Neural progenitor cell (in vitro differentiated cells): ENCODE data around the gene PHEX. TPM values are rescaled to one million over a fixed set of nuclear protein-coding genes. Genes with fewer than 3 reads are reported as not detected.

Source experiments
- DNase-seq: peaks from one replicate; pipeline ENCODE4 v3.0.0-alpha.2; 2016; ENCODE audit warnings: low spot score
- H2AFZ ChIP-seq: fragments of 200-600 bp; sonication (generic); replicated peaks from 2 replicates; pipeline ENCODE4 v1.6.1; 2016; ENCODE audit warnings: antibody characterized with exemption
- H3F3A ChIP-seq: fragments of 200-600 bp; sonication (generic); 2 replicates; pipeline ENCODE4 v1.6.1; 2016; ENCODE audit warnings: antibody characterized with exemption, low read depth
- H3K27ac ChIP-seq: fragments of 200-600 bp; sonication (generic); 2 replicates; pipeline ENCODE4 v1.5.1; 2016; ENCODE audit warnings: mild to moderate bottlenecking
- H3K27me3 ChIP-seq: fragments of 200-600 bp; sonication (generic); 2 replicates; pipeline ENCODE4 v1.6.1; 2016; ENCODE audit warnings: mild to moderate bottlenecking, moderate library complexity
- H3K36me3 ChIP-seq: fragments of 200-600 bp; sonication (generic); 2 replicates; pipeline ENCODE4 v1.5.1; 2016
- H3K4me1 ChIP-seq: fragments of 200-600 bp; sonication (generic); 2 replicates; pipeline ENCODE4 v1.6.1; 2016; ENCODE audit warnings: mixed run types
- H3K4me2 ChIP-seq: fragments of 200-600 bp; sonication (generic); 2 replicates; pipeline ENCODE4 v1.6.1; 2016
- H3K4me3 ChIP-seq: fragments of 200-600 bp; sonication (generic); 2 replicates; pipeline ENCODE4 v1.5.1; 2016
- H3K79me2 ChIP-seq: fragments of 200-600 bp; sonication (generic); 2 replicates; pipeline ENCODE4 v1.6.1; 2016; ENCODE audit warnings: low read depth
- H3K9ac ChIP-seq: fragments of 200-600 bp; sonication (generic); 2 replicates; pipeline ENCODE4 v1.6.1; 2016
- H3K9me3 ChIP-seq: fragments of 200-600 bp; sonication (generic); 2 replicates; pipeline ENCODE4 v1.5.1; 2016; ENCODE audit warnings: low read depth
- H4K20me1 ChIP-seq: fragments of 200-600 bp; sonication (generic); 2 replicates; pipeline ENCODE4 v1.6.1; 2016; ENCODE audit warnings: low read depth
- H3K27ac Mint-ChIP-seq: 3 replicates; pipeline ENCODE4 v1.8.0; 2021; ENCODE audit warnings: mixed read lengths
- H3K27me3 Mint-ChIP-seq: 2 replicates; pipeline ENCODE4 v1.8.0; 2022; ENCODE audit warnings: low read depth, mild to moderate bottlenecking, inconsistent platforms, moderate library complexity, mixed read lengths; ENCODE audit not compliant: insufficient read depth
- H3K36me3 Mint-ChIP-seq: 3 replicates; pipeline ENCODE4 v1.8.0; 2021; ENCODE audit warnings: mixed read lengths
- H3K4me1 Mint-ChIP-seq: 3 replicates; pipeline ENCODE4 v1.8.0; 2021; ENCODE audit warnings: mixed read lengths
- H3K4me3 Mint-ChIP-seq: 3 replicates; pipeline ENCODE4 v1.8.0; 2021; ENCODE audit warnings: mild to moderate bottlenecking, moderate library complexity, mixed read lengths
- H3K9me3 Mint-ChIP-seq: 3 replicates; pipeline ENCODE4 v1.8.0; 2020; ENCODE audit warnings: mixed read lengths
- EZH2 ChIP-seq: fragments of 200-600 bp; sonication (generic); IDR thresholded peaks from 2 replicates; pipeline ENCODE4 v1.6.1; 2017; ENCODE audit warnings: antibody characterized with exemption, mild to moderate bottlenecking, moderate library complexity
- EZH2phosphoT487 ChIP-seq: fragments of 200-600 bp; sonication (generic); IDR thresholded peaks from 2 replicates; pipeline ENCODE4 v1.6.1; 2017; ENCODE audit warnings: antibody characterized with exemption
- total RNA-seq: library from RNA; depleted of rRNA; stranded (reverse); fragments of >200 nt; gene quantifications from 2 replicates; pipeline ENCODE4 v1.2.3, GENCODE V29; 2015; ENCODE audit warnings: low replicate concordance
- TF ChIP-seq, protein P1 (sequence below): fragments of 200-600 bp; sonication (generic); IDR thresholded peaks from 2 replicates; pipeline ENCODE4 v1.5.1; 2017; ENCODE audit warnings: antibody characterized with exemption, mild to moderate bottlenecking

PHEX gene
- total RNA-seq, 1 donor from 2014 or later: 0.07 TPM

DNA sequence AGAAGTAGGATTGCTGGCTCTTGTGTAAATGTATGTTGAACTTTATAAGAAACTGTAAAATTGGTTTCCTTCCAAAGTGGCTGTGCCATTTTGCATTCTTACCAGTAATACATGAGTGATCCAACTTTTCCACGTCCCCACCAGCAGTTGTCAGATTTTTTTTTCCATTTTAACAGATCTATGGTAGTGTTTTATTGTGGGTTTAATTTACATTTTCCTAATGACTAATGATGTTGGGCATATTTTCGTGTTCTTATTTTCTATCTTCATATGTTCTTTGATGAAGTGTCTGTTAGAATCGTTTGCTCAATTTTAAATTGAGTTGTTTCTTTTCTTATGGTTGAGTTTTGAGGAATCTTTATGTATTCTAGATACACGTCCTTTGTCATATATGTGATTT lies 56.2 kb downstream of the PHEX start:
- TF ChIP-seq, protein P1, sequence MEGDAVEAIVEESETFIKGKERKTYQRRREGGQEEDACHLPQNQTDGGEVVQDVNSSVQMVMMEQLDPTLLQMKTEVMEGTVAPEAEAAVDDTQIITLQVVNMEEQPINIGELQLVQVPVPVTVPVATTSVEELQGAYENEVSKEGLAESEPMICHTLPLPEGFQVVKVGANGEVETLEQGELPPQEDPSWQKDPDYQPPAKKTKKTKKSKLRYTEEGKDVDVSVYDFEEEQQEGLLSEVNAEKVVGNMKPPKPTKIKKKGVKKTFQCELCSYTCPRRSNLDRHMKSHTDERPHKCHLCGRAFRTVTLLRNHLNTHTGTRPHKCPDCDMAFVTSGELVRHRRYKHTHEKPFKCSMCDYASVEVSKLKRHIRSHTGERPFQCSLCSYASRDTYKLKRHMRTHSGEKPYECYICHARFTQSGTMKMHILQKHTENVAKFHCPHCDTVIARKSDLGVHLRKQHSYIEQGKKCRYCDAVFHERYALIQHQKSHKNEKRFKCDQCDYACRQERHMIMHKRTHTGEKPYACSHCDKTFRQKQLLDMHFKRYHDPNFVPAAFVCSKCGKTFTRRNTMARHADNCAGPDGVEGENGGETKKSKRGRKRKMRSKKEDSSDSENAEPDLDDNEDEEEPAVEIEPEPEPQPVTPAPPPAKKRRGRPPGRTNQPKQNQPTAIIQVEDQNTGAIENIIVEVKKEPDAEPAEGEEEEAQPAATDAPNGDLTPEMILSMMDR: no peak
- no peak for TF ChIP-seq EZH2
- TF ChIP-seq EZH2phosphoT487: no peak
- Mint-ChIP-seq H3K4me3 (no peak overlapping the region), H3K27ac (no peak overlapping the region), H3K36me3 (no peaks in the 10 kb centered on the region), H3K27me3 (no peaks in the 10 kb centered on the region), H3K4me1 (no peaks in the 10 kb centered on the region), H3K9me3 (peaks cover 2% of the 10 kb centered on the region)
- Histone ChIP-seq H4K20me1 (no peaks in the 10 kb centered on the region), H3K4me2 (no peak overlapping the region), H3K9me3 (peaks cover 4% of the 10 kb centered on the region), H3K4me3 (no peak overlapping the region), H3K4me1 (no peaks in the 10 kb centered on the region), H3K27ac (no peak overlapping the region), H3K27me3 (no peaks in the 10 kb centered on the region), H3F3A (no peaks in the 10 kb centered on the region), H2AFZ (no peak overlapping the region), H3K79me2 (no peaks in the 10 kb centered on the region), H3K36me3 (no peaks in the 10 kb centered on the region), H3K9ac (no peak overlapping the region)
- no peak for DNase-seq

DNA sequence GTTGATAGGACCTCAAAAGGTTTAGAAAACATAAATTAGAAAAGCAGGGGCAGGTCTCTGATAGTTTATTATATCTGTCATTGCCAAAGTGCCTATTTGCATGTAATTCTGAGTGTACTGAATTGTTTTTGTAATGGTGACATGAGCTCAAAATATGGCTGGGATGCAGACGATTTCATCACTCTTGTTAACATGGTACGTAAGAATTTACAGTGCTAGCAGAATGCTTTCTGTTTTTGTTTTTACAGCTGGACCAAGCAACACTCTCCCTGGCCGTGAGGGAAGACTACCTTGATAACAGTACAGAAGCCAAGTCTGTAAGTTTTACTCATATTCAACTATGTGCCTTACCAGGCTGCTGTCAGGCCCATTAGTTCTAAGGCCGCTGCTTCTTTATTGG lies 58.1 kb downstream of the PHEX start:
- Histone ChIP-seq H3K27ac (no peak overlapping the region), H3K4me1 (peaks cover 10% of the 10 kb centered on the region), H3K79me2 (no peaks in the 10 kb centered on the region), H4K20me1 (no peaks in the 10 kb centered on the region), H3K36me3 (no peaks in the 10 kb centered on the region), H3F3A (peaks cover 4% of the 10 kb centered on the region), H3K9ac (no peak overlapping the region), H2AFZ (no peak overlapping the region), H3K27me3 (no peaks in the 10 kb centered on the region), H3K9me3 (peaks cover 4% of the 10 kb centered on the region), H3K4me3 (no peak overlapping the region), H3K4me2 (no peak overlapping the region)
- no peak overlapping the region for H3K27ac Mint-ChIP-seq
- TF ChIP-seq, protein P1: no peak
- TF ChIP-seq EZH2 (no peak), EZH2phosphoT487 (no peak)
- H3K4me3 Mint-ChIP-seq: no peak overlapping the region
- H3K9me3 Mint-ChIP-seq: peaks cover 2% of the 10 kb centered on the region
- H3K27me3 Mint-ChIP-seq: no peaks in the 10 kb centered on the region
- peaks cover 7% of the 10 kb centered on the region for H3K4me1 Mint-ChIP-seq
- H3K36me3 Mint-ChIP-seq: no peaks in the 10 kb centered on the region
- no peak for DNase-seq

DNA sequence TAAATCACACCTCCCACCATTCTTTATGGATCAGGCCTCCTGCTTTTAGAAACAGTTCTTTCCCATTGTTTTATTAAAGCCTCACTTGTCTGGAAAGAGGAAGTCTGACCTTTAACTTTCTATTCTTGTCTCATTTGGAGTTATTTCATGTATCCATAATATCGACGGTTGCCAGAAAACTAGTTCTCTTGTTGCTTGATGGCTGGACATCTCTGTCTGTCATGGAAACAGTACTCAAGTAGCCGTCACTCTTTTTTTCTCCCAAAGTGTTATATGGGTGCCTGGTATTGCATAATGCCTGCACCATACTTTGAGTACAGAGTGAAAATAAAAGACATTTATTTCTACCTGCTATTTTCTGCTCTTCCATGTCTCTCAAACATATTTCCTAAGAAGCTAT lies 61.4 kb downstream of the PHEX start:
- H3K27me3 ChIP-seq: no peaks in the 10 kb centered on the region
- H3K36me3 ChIP-seq: no peaks in the 10 kb centered on the region
- peaks cover 2% of the 10 kb centered on the region for H3K9me3 Mint-ChIP-seq
- H3K4me3 Mint-ChIP-seq: no peak overlapping the region
- H4K20me1 ChIP-seq: no peaks in the 10 kb centered on the region
- H3K27me3 Mint-ChIP-seq: peaks cover 2% of the 10 kb centered on the region
- H3K79me2 ChIP-seq: no peaks in the 10 kb centered on the region
- H3K4me3 ChIP-seq: no peak overlapping the region
- peaks cover 9% of the 10 kb centered on the region for H3F3A ChIP-seq
- no peaks in the 10 kb centered on the region for H3K36me3 Mint-ChIP-seq
- H3K27ac Mint-ChIP-seq: no peak overlapping the region
- peaks cover 19% of the 10 kb centered on the region for H3K4me1 ChIP-seq
- H3K27ac ChIP-seq: no peak overlapping the region
- TF ChIP-seq EZH2 (no peak), EZH2phosphoT487 (no peak)
- TF ChIP-seq, protein P1: no peak
- no peak overlapping the region for H2AFZ ChIP-seq
- peaks cover 4% of the 10 kb centered on the region for H3K9me3 ChIP-seq
- H3K9ac ChIP-seq: no peak overlapping the region
- no peak overlapping the region for H3K4me2 ChIP-seq
- DNase-seq: no peak
- peaks cover 10% of the 10 kb centered on the region for H3K4me1 Mint-ChIP-seq

DNA sequence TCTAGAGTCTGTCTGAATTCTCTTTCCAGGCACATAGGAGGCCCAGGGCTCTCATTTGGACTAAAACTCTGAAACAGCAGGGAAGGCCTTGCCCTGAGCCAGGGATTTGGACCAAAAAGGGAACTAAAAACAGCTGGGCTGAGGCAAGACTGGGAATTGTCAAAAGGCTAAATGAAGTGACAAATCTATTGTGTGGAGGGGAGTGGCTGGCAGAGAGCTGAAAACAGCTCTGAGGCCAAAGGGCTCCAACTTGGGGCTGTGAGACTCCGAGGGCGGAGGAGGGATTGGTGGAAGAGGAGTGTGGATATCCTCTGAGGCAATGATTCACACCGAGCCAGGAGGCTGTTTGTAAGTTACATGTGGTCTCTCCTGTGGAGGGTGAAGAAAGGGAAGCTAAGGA lies 63.2 kb downstream of the PHEX start:
- TF ChIP-seq, protein P1: no peak
- TF ChIP-seq EZH2: no peak
- no peak for TF ChIP-seq EZH2phosphoT487
- no peak overlapping the region for H3K4me3 Mint-ChIP-seq
- Histone ChIP-seq H3K79me2 (no peaks in the 10 kb centered on the region), H3K27ac (no peak overlapping the region), H3K36me3 (no peaks in the 10 kb centered on the region), H3K9ac (no peak overlapping the region), H3K9me3 (no peaks in the 10 kb centered on the region), H3K4me1 (peaks cover 19% of the 10 kb centered on the region), H3K4me3 (no peak overlapping the region), H3K4me2 (no peak overlapping the region), H3F3A (peaks cover 9% of the 10 kb centered on the region), H2AFZ (no peak overlapping the region), H4K20me1 (no peaks in the 10 kb centered on the region), H3K27me3 (no peaks in the 10 kb centered on the region)
- peaks cover 10% of the 10 kb centered on the region for H3K4me1 Mint-ChIP-seq
- peaks cover 2% of the 10 kb centered on the region for H3K9me3 Mint-ChIP-seq
- peak overlapping the region; percentile 40 for H3K27ac Mint-ChIP-seq
- peaks cover 2% of the 10 kb centered on the region for H3K27me3 Mint-ChIP-seq
- no peaks in the 10 kb centered on the region for H3K36me3 Mint-ChIP-seq
- DNase-seq: peak; percentile 76
